SK-N-SH treated with all-trans-retinoic acid at 6 μM for 48 hours (cell line): ENCODE results near the gene EPN3.

ENCODE experiments used
- ATAC-seq: fragments of 200-7000 bp; cut with Tn5 transposase; 3 replicates; pipeline ENCODE4 v1.9.1; 2020; ENCODE audit warnings: mild to moderate bottlenecking, moderate library complexity
- ARNTL ChIP-seq: fragments of 450-650 bp; formaldehyde crosslinking; IDR thresholded peaks from 2 replicates; pipeline ENCODE4 v1.5.0; 2020; ENCODE audit warnings: low read depth, mild to moderate bottlenecking, moderate library complexity, borderline replicate concordance
- BACH2 ChIP-seq: fragments of 250-450 bp; sonication (Bioruptor Pico); IDR thresholded peaks from 2 replicates; pipeline ENCODE4 v1.9.0; 2021; ENCODE audit warnings: mild to moderate bottlenecking, borderline replicate concordance
- CREB5 ChIP-seq: fragments of 250-450 bp; sonication (Bioruptor Pico); IDR thresholded peaks from 2 replicates; pipeline ENCODE4 v1.5.1; 2020; ENCODE audit warnings: low read depth, mild to moderate bottlenecking, moderate library complexity
- CSDC2 ChIP-seq: fragments of 250-450 bp; sonication (Bioruptor Pico); IDR thresholded peaks from 2 replicates; pipeline ENCODE4 v1.5.0; 2020; ENCODE audit warnings: mild to moderate bottlenecking, moderate library complexity
- CSRNP3 ChIP-seq: fragments of 250-450 bp; sonication (Bioruptor Pico); IDR thresholded peaks from 2 replicates; pipeline ENCODE4 v1.5.1; 2021; ENCODE audit warnings: mild to moderate bottlenecking, moderate library complexity
- ESRRG ChIP-seq: fragments of 250-450 bp; sonication (Bioruptor Pico); IDR thresholded peaks from 2 replicates; pipeline ENCODE4 v1.6.1; 2021; ENCODE audit warnings: mild to moderate bottlenecking
- GLIS3 ChIP-seq: fragments of 250-450 bp; sonication (Bioruptor Pico); IDR thresholded peaks from 2 replicates; pipeline ENCODE4 v1.5.0; 2020; ENCODE audit warnings: mild to moderate bottlenecking, moderate library complexity
- ISL1 ChIP-seq: fragments of 250-450 bp; sonication (Bioruptor Pico); IDR thresholded peaks from 2 replicates; pipeline ENCODE4 v2.1.2; 2022; ENCODE audit warnings: mild to moderate bottlenecking, moderate library complexity
- OSR1 ChIP-seq: fragments of 250-450 bp; sonication (Bioruptor Pico); IDR thresholded peaks from 2 replicates; pipeline ENCODE4 v1.8.0; 2022; ENCODE audit warnings: moderate library complexity, mild to moderate bottlenecking, inconsistent platforms
- PATZ1 ChIP-seq: fragments of 250-450 bp; sonication (Bioruptor Pico); IDR thresholded peaks from 2 replicates; pipeline ENCODE4 v1.8.0; 2020; ENCODE audit warnings: mild to moderate bottlenecking, moderate library complexity, borderline replicate concordance
- POU6F1 ChIP-seq: fragments of 250-450 bp; sonication (Bioruptor Pico); IDR thresholded peaks from 2 replicates; pipeline ENCODE4 v1.8.0; 2021; ENCODE audit warnings: low read depth, mild to moderate bottlenecking, moderate library complexity, borderline replicate concordance
- PPARA ChIP-seq: fragments of 250-450 bp; sonication (Bioruptor Pico); IDR thresholded peaks from 2 replicates; pipeline ENCODE4 v1.5.0; 2020; ENCODE audit warnings: mild to moderate bottlenecking, borderline replicate concordance
- RARB ChIP-seq: fragments of 250-450 bp; sonication (Bioruptor Pico); IDR thresholded peaks from 2 replicates; pipeline ENCODE4 v1.8.0; 2021; ENCODE audit warnings: mild to moderate bottlenecking, moderate library complexity
- SNAI2 ChIP-seq: fragments of 250-450 bp; sonication (Bioruptor Pico); IDR thresholded peaks from 2 replicates; pipeline ENCODE4 v1.5.0; 2020; ENCODE audit warnings: mild to moderate bottlenecking, moderate library complexity
- TCF4 ChIP-seq: fragments of 250-450 bp; sonication (Bioruptor Pico); IDR thresholded peaks from 2 replicates; pipeline ENCODE4 v1.8.0; 2021; ENCODE audit warnings: mild to moderate bottlenecking, moderate library complexity, borderline replicate concordance
- TSHZ2 ChIP-seq: fragments of 250-450 bp; sonication (Bioruptor Pico); IDR thresholded peaks from 2 replicates; pipeline ENCODE4 v1.5.0; 2020; ENCODE audit warnings: mild to moderate bottlenecking, moderate library complexity
- ZC3H10 ChIP-seq: fragments of 250-450 bp; sonication (Bioruptor Pico); IDR thresholded peaks from 2 replicates; pipeline ENCODE4 v1.5.1; 2021; ENCODE audit warnings: mild to moderate bottlenecking, moderate library complexity
- ZFP3 ChIP-seq: fragments of 250-450 bp; sonication (Bioruptor Pico); IDR thresholded peaks from 2 replicates; pipeline ENCODE4 v1.5.0; 2020; ENCODE audit warnings: mild to moderate bottlenecking, moderate library complexity
- ZFP30 ChIP-seq: fragments of 450-650 bp; formaldehyde crosslinking; IDR thresholded peaks from 2 replicates; pipeline ENCODE4 v1.5.0; 2022; ENCODE audit warnings: mild to moderate bottlenecking, moderate library complexity
- ZNF565 ChIP-seq: fragments of 450-650 bp; formaldehyde crosslinking; conservative IDR thresholded peaks from 2 replicates; pipeline ENCODE4 v1.5.0; 2020; ENCODE audit warnings: low read depth, mild to moderate bottlenecking, moderate library complexity
- ZNF70 ChIP-seq: fragments of 450-650 bp; formaldehyde crosslinking; IDR thresholded peaks from 2 replicates; pipeline ENCODE4 v1.5.0; 2020; ENCODE audit warnings: mild to moderate bottlenecking, moderate library complexity
- ZNF8 ChIP-seq: fragments of 450-650 bp; formaldehyde crosslinking; IDR thresholded peaks from 2 replicates; pipeline ENCODE4 v1.5.0; 2020; ENCODE audit warnings: mild to moderate bottlenecking, moderate library complexity

EPN3 gene

GRCh38 chr17:50548831-50549230, 16.3 kb downstream of the EPN3 start:
- no peak for TF ChIP-seq TCF4 (CRISPR knock-in tag)
- no peak for ATAC-seq

GRCh38 chr17:50549256-50549941, 16.9 kb downstream of the EPN3 start:
- TF ChIP-seq CSDC2 (CRISPR knock-in tag) (no peak), BACH2 (CRISPR knock-in tag) (no peak), PPARA (CRISPR knock-in tag) (no peak), POU6F1 (no peak), ZNF565 (CRISPR knock-in tag) (no peak), ZC3H10 (CRISPR knock-in tag) (no peak), SNAI2 (CRISPR knock-in tag) (no peak), CSRNP3 (CRISPR knock-in tag) (no peak)
- no peak for ATAC-seq

- TF ChIP-seq ZFP30: no peak
- no peak for TF ChIP-seq BACH2 (CRISPR knock-in tag)
- no peak for TF ChIP-seq ISL1 (CRISPR knock-in tag)
- ATAC-seq: no peak
Measured at GRCh38 chr17:50549969-50550368, 17.4 kb downstream of the EPN3 start.

GRCh38 chr17:50550661-50551432, 18.3 kb downstream of the EPN3 start:
- TF ChIP-seq ZFP3: no peak
- TF ChIP-seq POU6F1: no peak
- no peak for TF ChIP-seq ISL1 (CRISPR knock-in tag)
- no peak for TF ChIP-seq GLIS3 (CRISPR knock-in tag)
- TF ChIP-seq OSR1 (CRISPR knock-in tag): no peak
- no peak for TF ChIP-seq ESRRG
- no peak for TF ChIP-seq TCF4 (CRISPR knock-in tag)
- no peak for TF ChIP-seq CREB5 (CRISPR knock-in tag)
- no peak for TF ChIP-seq CSRNP3 (CRISPR knock-in tag)
- TF ChIP-seq ARNTL (CRISPR knock-in tag): no peak
- TF ChIP-seq CSDC2 (CRISPR knock-in tag): no peak
- no peak for TF ChIP-seq PPARA (CRISPR knock-in tag)
- no peak for TF ChIP-seq TSHZ2 (CRISPR knock-in tag)
- TF ChIP-seq ZNF70 (CRISPR knock-in tag): no peak
- no peak for TF ChIP-seq PATZ1 (CRISPR knock-in tag)
- no peak for TF ChIP-seq ZC3H10 (CRISPR knock-in tag)
- no peak for TF ChIP-seq ZNF8 (CRISPR knock-in tag)
- TF ChIP-seq RARB (CRISPR knock-in tag): no peak
- TF ChIP-seq BACH2 (CRISPR knock-in tag): no peak
- no peak for TF ChIP-seq ZFP30
- ATAC-seq: peak; percentile 75
